Stomach (tissue), 4 donors: ENCODE results near the gene SLK.

Experiments used
- CTCF ChIP-seq, 7 experiments: fragments of 450-650 bp in 4 of 7; fragments of 200-600 bp in 3 of 7; sonication (generic) in 3 of 7; IDR thresholded peaks; one replicate each; pipeline ENCODE4 v1.5.1; 2016 to 2019; ENCODE audit warnings: antibody characterized with exemption in 7 of 7, control low read depth in 2 of 7, mild to moderate bottlenecking in 1 of 7
- POLR2A ChIP-seq, 4 donors: fragments of 450-650 bp; IDR thresholded peaks; one replicate each; pipeline ENCODE4 v1.6.1; 2016; ENCODE audit warnings: antibody characterized with exemption in 4 of 4, control low read depth in 2 of 4, mild to moderate bottlenecking in 1 of 4, moderate library complexity in 1 of 4
- POLR2AphosphoS5 ChIP-seq, 3 donors: sonication (generic); formaldehyde crosslinking; IDR thresholded peaks; one replicate each; pipeline ENCODE4 v1.6.1; 2016; ENCODE audit warnings: antibody characterized with exemption in 3 of 3

DNA sequence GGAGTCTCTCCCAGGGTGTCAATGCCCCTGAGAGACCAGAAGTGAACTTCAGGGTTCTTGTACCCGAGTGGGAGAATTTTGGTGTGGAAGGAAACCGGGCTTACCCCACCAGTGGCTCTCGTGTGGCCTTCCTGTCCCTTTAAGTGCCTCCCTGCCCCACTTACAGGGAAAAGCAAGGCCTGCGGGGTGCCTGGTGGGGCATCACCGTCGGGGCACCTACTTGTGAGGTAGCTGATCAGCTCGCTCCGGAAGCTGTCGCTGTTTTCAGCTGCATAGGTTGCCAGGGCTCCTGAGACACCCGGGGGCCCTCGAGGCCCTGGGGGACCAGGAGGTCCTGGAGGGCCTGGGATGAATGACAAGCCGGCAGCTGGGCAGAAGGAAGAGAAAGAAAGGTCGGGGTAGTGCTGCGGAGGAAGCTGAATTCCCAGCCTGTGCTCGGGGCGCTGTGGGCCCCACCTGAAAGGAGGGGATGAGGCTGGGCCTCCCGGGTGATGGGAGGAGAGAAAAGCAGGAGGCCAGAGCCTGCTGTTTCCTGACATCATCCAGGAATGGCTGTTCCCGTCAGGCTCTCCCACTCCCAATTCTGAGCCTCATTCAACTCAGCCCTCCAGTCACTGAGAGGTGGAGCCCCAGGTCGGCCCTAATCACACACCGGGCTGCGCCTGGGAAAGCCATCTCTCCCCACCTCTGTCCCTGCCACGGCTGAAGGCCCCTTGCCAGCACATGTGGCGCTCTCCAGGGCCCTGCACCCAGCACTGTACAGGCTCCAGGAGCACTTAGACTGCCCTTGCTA, 67.7 kb downstream of the SLK start:
- TF ChIP-seq POLR2AphosphoS5 (IDR thresholded peaks at IDR 0.05) (no peak), CTCF (IDR thresholded peaks at IDR 0.05) (no peak), POLR2A (IDR thresholded peaks at IDR 0.05) (no peak)
